Ectodermal cell (in vitro differentiated cells): ENCODE data around the gene GRM7.

ENCODE experiments used
- H3K27ac ChIP-seq: 2 replicates; pipeline ENCODE4 v1.7.0; 2013; ENCODE audit warnings: mild to moderate bottlenecking, low read depth, low read length; ENCODE audit not compliant: insufficient read depth, poor library complexity, severe bottlenecking
- H3K27me3 ChIP-seq: 2 replicates; pipeline ENCODE4 v1.7.0; 2013; ENCODE audit warnings: mild to moderate bottlenecking, low read length; ENCODE audit not compliant: insufficient read depth, control insufficient read depth, poor library complexity, severe bottlenecking
- H3K36me3 ChIP-seq: one replicate; pipeline ENCODE4 v1.7.0; 2013; ENCODE audit warnings: low read length; ENCODE audit not compliant: control insufficient read depth, insufficient read depth
- H3K4me1 ChIP-seq: one replicate; pipeline ENCODE4 v1.7.0; 2013; ENCODE audit warnings: low read length; ENCODE audit not compliant: control insufficient read depth, insufficient read depth
- H3K4me3 ChIP-seq: 2 replicates; pipeline ENCODE4 v1.7.0; 2013; ENCODE audit warnings: low read depth, low read length, control low read depth; ENCODE audit not compliant: insufficient read depth
- H3K9me3 ChIP-seq: 2 replicates; pipeline ENCODE4 v1.7.0; 2013; ENCODE audit warnings: mild to moderate bottlenecking, low read length, moderate library complexity; ENCODE audit not compliant: control insufficient read depth
- WGBS, 2 experiments: methylation state at CpG; one replicate each; pipeline ENCODE4 v1.1.7; 2013; ENCODE audit warnings: missing lambda C conversion rate in 2 of 2; 5-methylcytosine and 5-hydroxymethylcytosine counted together

GRM7 gene

DNA sequence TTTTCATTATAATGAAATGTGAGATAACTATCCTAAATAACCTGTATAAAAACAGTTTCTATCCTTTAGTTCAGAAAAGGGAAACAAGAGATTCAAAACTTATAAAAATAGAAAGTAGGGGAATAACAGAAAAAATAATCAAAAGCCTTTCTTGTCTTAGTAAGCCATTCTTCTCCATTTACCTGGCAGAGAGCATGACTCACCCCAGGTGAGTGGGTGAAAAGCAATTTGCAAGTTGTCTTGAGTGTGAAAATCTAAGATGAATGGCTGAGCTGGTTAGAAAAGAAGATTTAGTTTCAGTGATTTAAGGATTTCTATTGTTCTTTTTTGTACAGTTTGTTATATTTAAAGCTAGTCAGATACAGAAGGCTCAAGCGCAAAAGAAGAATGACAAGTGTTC is 702.0 kb downstream of the GRM7 start:
- no peak overlapping the region for H3K4me3 ChIP-seq
- 100% methylated on average over 1 of the region's 1 CpG for WGBS, 2 experiments
- H3K9me3 ChIP-seq = no peaks in the 10 kb centered on the region
- no peaks in the 10 kb centered on the region for H3K4me1 ChIP-seq
- H3K27me3 ChIP-seq = no peaks in the 10 kb centered on the region
- no peak overlapping the region for H3K27ac ChIP-seq
- H3K36me3 ChIP-seq = no peaks in the 10 kb centered on the region

DNA sequence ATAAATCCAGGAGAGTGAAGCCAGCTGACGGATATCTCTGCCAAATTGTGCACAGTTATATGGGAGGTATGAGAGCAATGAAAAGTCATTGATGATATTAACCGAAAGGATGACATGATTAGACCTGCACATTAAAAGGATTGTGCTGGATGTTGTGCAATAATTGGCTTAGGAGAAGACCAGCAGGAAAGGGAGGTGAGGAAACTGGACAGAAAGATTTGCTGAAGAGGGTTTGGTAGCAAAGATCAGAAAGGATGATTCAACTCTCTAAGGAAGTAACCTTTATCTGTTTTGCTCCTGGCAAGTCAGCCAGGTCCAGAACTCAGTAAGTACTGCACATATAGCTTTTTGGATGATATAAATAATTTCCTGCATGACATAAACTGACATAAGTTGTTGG is 704.7 kb downstream of the GRM7 start:
- H3K9me3 ChIP-seq = no peaks in the 10 kb centered on the region
- H3K4me3 ChIP-seq = no peak overlapping the region
- no peaks in the 10 kb centered on the region for H3K4me1 ChIP-seq
- 95 to 96% methylated on average over 2 of the region's 2 CpGs for WGBS, 2 experiments
- no peaks in the 10 kb centered on the region for H3K27me3 ChIP-seq
- H3K27ac ChIP-seq = no peak overlapping the region
- H3K36me3 ChIP-seq = no peaks in the 10 kb centered on the region

- Histone ChIP-seq H3K9me3 (no peaks in the 10 kb centered on the region), H3K4me1 (no peaks in the 10 kb centered on the region), H3K27me3 (no peaks in the 10 kb centered on the region), H3K4me3 (no peak overlapping the region), H3K36me3 (no peaks in the 10 kb centered on the region), H3K27ac (no peak overlapping the region)
Measured at GRCh38 chr3:7567160-7567559, 706.2 kb downstream of the GRM7 start.

- Histone ChIP-seq H3K27me3 (no peaks in the 10 kb centered on the region), H3K27ac (no peak overlapping the region), H3K4me1 (no peaks in the 10 kb centered on the region), H3K4me3 (no peak overlapping the region), H3K9me3 (no peaks in the 10 kb centered on the region), H3K36me3 (no peaks in the 10 kb centered on the region)
- WGBS, 2 experiments = 95 to 96% methylated on average over 34 of the region's 34 CpGs
Measured at GRCh38 chr3:7568526-7569184, 707.7 kb downstream of the GRM7 start.

GRCh38 chr3:7573330-7573729 is 712.4 kb downstream of the GRM7 start:
- Histone ChIP-seq H3K27ac (no peak overlapping the region), H3K27me3 (no peaks in the 10 kb centered on the region), H3K4me1 (no peaks in the 10 kb centered on the region), H3K9me3 (no peaks in the 10 kb centered on the region), H3K36me3 (no peaks in the 10 kb centered on the region), H3K4me3 (no peak overlapping the region)
- 80 to 98% methylated on average over 1 to 2 of the region's 2 CpGs for WGBS, 2 experiments

- H3K4me1 ChIP-seq = no peaks in the 10 kb centered on the region
- 85 to 87% methylated on average over 5 of the region's 5 CpGs for WGBS, 2 experiments
Measured at GRCh38 chr3:7574435-7574834, 713.5 kb downstream of the GRM7 start.

DNA sequence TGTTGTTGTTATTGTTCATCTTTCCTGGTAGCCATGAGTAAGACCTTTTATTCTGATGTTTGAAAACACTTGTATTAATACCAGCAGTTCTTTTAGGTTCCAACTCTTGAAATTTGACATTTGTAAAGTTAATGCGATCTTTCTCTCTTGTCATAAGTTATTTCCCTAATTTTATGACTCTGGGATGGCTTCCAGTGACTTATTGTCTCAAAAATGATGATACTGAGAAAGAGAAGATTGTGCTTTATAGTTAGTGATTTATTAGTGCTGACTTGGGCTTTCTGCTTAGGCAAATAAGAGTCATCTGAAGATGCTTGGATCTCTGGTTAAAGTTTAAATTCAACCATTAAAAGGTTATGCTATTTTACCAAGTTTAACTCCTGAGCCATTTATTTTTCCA is 715.2 kb downstream of the GRM7 start:
- WGBS, 2 experiments = 88 to 100% methylated on average over 1 of the region's 1 CpG
- no peaks in the 10 kb centered on the region for H3K36me3 ChIP-seq
- no peak overlapping the region for H3K4me3 ChIP-seq
- no peak overlapping the region for H3K27ac ChIP-seq
- H3K4me1 ChIP-seq = no peaks in the 10 kb centered on the region
- no peaks in the 10 kb centered on the region for H3K9me3 ChIP-seq
- no peaks in the 10 kb centered on the region for H3K27me3 ChIP-seq

More at GRCh38 chr3:7574435-7574834, 713.5 kb downstream of the GRM7 start:
- Histone ChIP-seq H3K4me3 (no peak overlapping the region), H3K27ac (no peak overlapping the region), H3K9me3 (no peaks in the 10 kb centered on the region), H3K36me3 (no peaks in the 10 kb centered on the region), H3K27me3 (no peaks in the 10 kb centered on the region)

DNA sequence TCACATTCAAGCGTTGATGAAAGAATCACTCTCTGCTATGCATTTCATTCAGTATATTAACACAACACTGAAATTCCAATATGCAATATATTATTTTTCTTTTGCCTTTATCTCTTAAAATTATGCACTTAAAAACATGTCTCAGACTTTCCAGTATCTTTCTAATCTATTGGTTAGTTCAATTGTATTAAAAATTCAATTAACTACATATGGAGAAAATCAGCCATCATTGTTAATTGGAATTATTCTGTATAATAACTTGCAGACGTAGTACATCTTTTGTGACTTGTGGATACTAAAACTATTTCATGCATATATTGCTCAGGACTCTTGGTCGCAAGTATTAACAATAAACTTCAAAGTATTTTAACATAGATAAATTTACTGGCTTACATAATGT is 715.6 kb downstream of the GRM7 start:
- Histone ChIP-seq H3K36me3 (no peaks in the 10 kb centered on the region), H3K27me3 (no peaks in the 10 kb centered on the region), H3K27ac (no peak overlapping the region), H3K9me3 (no peaks in the 10 kb centered on the region), H3K4me3 (no peak overlapping the region), H3K4me1 (no peaks in the 10 kb centered on the region)
- 100% methylated on average over 1 to 2 of the region's 3 CpGs for WGBS, 2 experiments

- Histone ChIP-seq H3K27ac (no peak overlapping the region), H3K27me3 (no peaks in the 10 kb centered on the region), H3K4me3 (no peak overlapping the region), H3K36me3 (no peaks in the 10 kb centered on the region), H3K4me1 (no peaks in the 10 kb centered on the region), H3K9me3 (no peaks in the 10 kb centered on the region)
- 84 to 100% methylated on average over 1 of the region's 1 CpG for WGBS, 2 experiments
Measured at GRCh38 chr3:7577513-7577912, 716.6 kb downstream of the GRM7 start.

- WGBS, 2 experiments = 89 to 93% methylated on average over 1 of the region's 1 CpG
- no peaks in the 10 kb centered on the region for H3K9me3 ChIP-seq
- H3K36me3 ChIP-seq = no peaks in the 10 kb centered on the region
- no peaks in the 10 kb centered on the region for H3K27me3 ChIP-seq
- H3K27ac ChIP-seq = no peak overlapping the region
- H3K4me1 ChIP-seq = no peaks in the 10 kb centered on the region
- H3K4me3 ChIP-seq = no peak overlapping the region
Measured at GRCh38 chr3:7581831-7582230, 720.9 kb downstream of the GRM7 start.

DNA sequence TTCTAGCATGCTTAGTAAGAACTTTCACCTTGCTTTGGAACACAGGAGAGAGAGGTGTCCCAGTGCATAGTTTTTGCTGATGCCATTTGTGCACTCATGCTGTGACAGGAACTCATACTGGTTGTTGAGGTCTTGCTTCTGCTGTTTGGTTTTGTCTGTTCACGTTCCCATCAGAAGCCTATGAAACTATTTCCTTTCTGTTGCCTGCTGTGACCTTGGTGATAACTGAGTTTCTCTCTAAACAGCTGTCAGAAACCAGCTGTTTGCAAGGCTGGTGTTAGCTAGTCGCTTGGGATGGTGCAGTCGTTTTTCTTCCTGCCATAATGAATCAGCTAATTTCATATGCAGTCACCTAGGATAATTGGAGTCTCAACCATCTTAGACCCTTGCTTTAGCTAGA is 724.1 kb downstream of the GRM7 start:
- no peaks in the 10 kb centered on the region for H3K36me3 ChIP-seq
- H3K27ac ChIP-seq = no peak overlapping the region
- no peaks in the 10 kb centered on the region for H3K4me1 ChIP-seq
- 83 to 86% methylated on average over 3 of the region's 3 CpGs for WGBS, 2 experiments
- H3K4me3 ChIP-seq = no peak overlapping the region
- H3K27me3 ChIP-seq = no peaks in the 10 kb centered on the region
- no peaks in the 10 kb centered on the region for H3K9me3 ChIP-seq
